ENCODE results near the gene PILRA.
"Not testable (repeated sequence)": the region's sequence is repeated elsewhere in the genome, so short reads cannot be mapped to it uniquely, and the experiment has no call there.

DNA sequence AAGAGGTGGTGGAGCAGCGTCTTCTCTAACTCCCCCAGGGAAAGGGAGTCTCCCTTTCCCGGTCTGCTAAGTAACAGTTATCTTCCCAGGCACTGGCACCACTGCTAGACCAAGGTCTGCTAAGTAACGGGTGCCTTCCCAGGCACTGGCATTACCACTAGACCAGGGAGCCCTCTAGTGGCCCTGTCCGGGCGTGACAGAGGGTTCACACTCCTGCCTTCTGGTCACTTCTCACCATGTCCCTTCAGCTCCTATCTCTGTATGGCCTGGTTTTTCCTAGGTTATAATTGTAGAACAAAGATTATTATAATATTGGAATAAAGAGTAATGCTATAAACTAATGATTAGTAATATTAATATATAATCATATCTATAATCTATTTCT, 28.0 kb upstream of the PILRA start:
- TF ChIP-seq, protein P1, sequence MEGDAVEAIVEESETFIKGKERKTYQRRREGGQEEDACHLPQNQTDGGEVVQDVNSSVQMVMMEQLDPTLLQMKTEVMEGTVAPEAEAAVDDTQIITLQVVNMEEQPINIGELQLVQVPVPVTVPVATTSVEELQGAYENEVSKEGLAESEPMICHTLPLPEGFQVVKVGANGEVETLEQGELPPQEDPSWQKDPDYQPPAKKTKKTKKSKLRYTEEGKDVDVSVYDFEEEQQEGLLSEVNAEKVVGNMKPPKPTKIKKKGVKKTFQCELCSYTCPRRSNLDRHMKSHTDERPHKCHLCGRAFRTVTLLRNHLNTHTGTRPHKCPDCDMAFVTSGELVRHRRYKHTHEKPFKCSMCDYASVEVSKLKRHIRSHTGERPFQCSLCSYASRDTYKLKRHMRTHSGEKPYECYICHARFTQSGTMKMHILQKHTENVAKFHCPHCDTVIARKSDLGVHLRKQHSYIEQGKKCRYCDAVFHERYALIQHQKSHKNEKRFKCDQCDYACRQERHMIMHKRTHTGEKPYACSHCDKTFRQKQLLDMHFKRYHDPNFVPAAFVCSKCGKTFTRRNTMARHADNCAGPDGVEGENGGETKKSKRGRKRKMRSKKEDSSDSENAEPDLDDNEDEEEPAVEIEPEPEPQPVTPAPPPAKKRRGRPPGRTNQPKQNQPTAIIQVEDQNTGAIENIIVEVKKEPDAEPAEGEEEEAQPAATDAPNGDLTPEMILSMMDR (IDR thresholded peaks at IDR 0.05; ENCODE audit: poor library complexity), result peak; percentile 53
- TF ChIP-seq EZH2 (IDR thresholded peaks at IDR 0.05; ENCODE audit: borderline replicate concordance); EZH2phosphoT487 (IDR thresholded peaks at IDR 0.05; ENCODE audit: low read depth, severe bottlenecking, unreplicated experiment): not testable (repeated sequence)

Measured in hepatocyte (in vitro differentiated cells).